ENCODE data around the gene LARGE1. TPM values are rescaled to one million over a fixed set of nuclear protein-coding genes. Genes with fewer than 3 reads are reported as not detected.

The LARGE1 gene
- total and polyA plus RNA-seq, 11 donors = 31.2 to 211 (median 129) TPM

GRCh38 chr22:33538277-33538885 is 381.9 kb downstream of the LARGE1 start:
- Histone ChIP-seq H3K4me1 (peaks cover 3 to 62% (median 44%) of the 10 kb centered on the region in 12 donors), H3K9me3 (no peaks in the 10 kb centered on the region), H3K27me3 (no peaks in the 10 kb centered on the region), H3K4me3 (no peak overlapping the region), H3K36me3 (no peaks in the 10 kb centered on the region), H3K27ac (peak overlapping the region in 3 of 12 donors; percentile 41 to 73 (median 61))
- DNase-seq = no peak
- no peak for ATAC-seq
- TF ChIP-seq POLR2A (IDR thresholded peaks at IDR 0.05) = no peak
- TF ChIP-seq CTCF (IDR thresholded peaks at IDR 0.05) = no peak
- intact Hi-C loops (cut with DNase I) = no loop called here
- WGBS, 4 donors = 75 to 86% (median 79%) methylated on average over 6 of the region's 6 CpGs

GRCh38 chr22:33537059-33537458 is 383.2 kb downstream of the LARGE1 start:
- 77 to 83% (median 80%) methylated on average over 9 of the region's 9 CpGs for WGBS, 4 donors
- Histone ChIP-seq H3K36me3 (no peaks in the 10 kb centered on the region), H3K27me3 (no peaks in the 10 kb centered on the region), H3K4me1 (peaks cover 3 to 51% (median 38%) of the 10 kb centered on the region in 12 donors), H3K27ac (peak overlapping the region in 11 of 12 donors; percentile 11 to 71 (median 39)), H3K4me3 (no peak overlapping the region), H3K9me3 (no peaks in the 10 kb centered on the region)
- TF ChIP-seq POLR2A (IDR thresholded peaks at IDR 0.05) (no peak), CTCF (IDR thresholded peaks at IDR 0.05) (no peak)
- DNase-seq (peak in 1 of 5 donors; percentile 57), ATAC-seq (peak in 3 of 4 donors; percentile 16 to 40 (median 30))
- intact Hi-C loops (cut with DNase I) = no loop called here

- Histone ChIP-seq H3K9me3 (no peaks in the 10 kb centered on the region), H3K4me3 (no peak overlapping the region), H3K4me1 (peaks cover 3 to 43% (median 30%) of the 10 kb centered on the region in 12 donors), H3K36me3 (no peaks in the 10 kb centered on the region), H3K27me3 (no peaks in the 10 kb centered on the region), H3K27ac (peak overlapping the region; percentile 15 to 71 (median 40))
- WGBS, 4 donors = 72 to 79% (median 77%) methylated on average over 15 of the region's 15 CpGs
- intact Hi-C loops (cut with DNase I) = no loop called here
- ATAC-seq = peak in 2 of 4 donors; percentile 8 to 36
- no peak for DNase-seq
- TF ChIP-seq POLR2A (IDR thresholded peaks at IDR 0.05) (no peak), CTCF (IDR thresholded peaks at IDR 0.05) (no peak)
Observed at GRCh38 chr22:33535937-33536875, 384.1 kb downstream of the LARGE1 start.
